Activated CD8-positive, alpha-beta T cell treated with anti-CD3 and anti-CD28 coated beads, Interleukin-2, amount 10 ng/mL, durations not matched to agents 7 days and 5 days (primary cell): Measurements from ENCODE around the gene NPTXR. TPM values are rescaled to one million over a fixed set of nuclear protein-coding genes. Genes with fewer than 3 reads are reported as not detected.
"Not testable (repeated sequence)": the region's sequence is repeated elsewhere in the genome, so short reads cannot be mapped to it uniquely, and the experiment has no call there.

Experiments used
- ATAC-seq: fragments of 150-1000 bp; cut with Tn5 transposase; one replicate; pipeline ENCODE4 v1.10.0; 2021; ENCODE audit warnings: moderate library complexity
- CTCF ChIA-PET: fragments of 350-600 bp; sonication (Branson Sonifier 250); formaldehyde crosslinking; loops from one replicate; lab custom pipeline; 2021; ENCODE audit warnings: antibody characterized with exemption; lab: Charles Lee
- POLR2A ChIA-PET: fragments of 350-600 bp; sonication (Branson Sonifier 250); formaldehyde crosslinking; loops from one replicate; lab custom pipeline; 2021; ENCODE audit warnings: antibody characterized with exemption; lab: Charles Lee
- DNase-seq: peaks from one replicate; pipeline ENCODE4 v3.0.0-alpha.2; 2020
- H3K27ac Mint-ChIP-seq: one replicate; pipeline ENCODE4 v1.8.0; 2021; ENCODE audit warnings: mild to moderate bottlenecking, mixed read lengths
- H3K27me3 Mint-ChIP-seq: one replicate; pipeline ENCODE4 v1.8.0; 2021; ENCODE audit warnings: low read depth, mixed read lengths
- H3K36me3 Mint-ChIP-seq: one replicate; pipeline ENCODE4 v1.8.0; 2021; ENCODE audit warnings: low read depth, mixed read lengths
- H3K4me1 Mint-ChIP-seq: one replicate; pipeline ENCODE4 v1.8.0; 2021; ENCODE audit warnings: low read depth, mixed read lengths
- H3K4me3 Mint-ChIP-seq: one replicate; pipeline ENCODE4 v1.8.0; 2021; ENCODE audit warnings: mild to moderate bottlenecking, mixed read lengths
- H3K9me3 Mint-ChIP-seq: one replicate; pipeline ENCODE4 v1.8.0; 2022; ENCODE audit warnings: mixed read lengths; ENCODE audit not compliant: insufficient read depth
- total RNA-seq, 2 experiments: library from RNA; stranded (reverse); gene quantifications; one replicate each; pipeline ENCODE4 v1.2.3, GENCODE V29; 2021

NPTXR gene
- total RNA-seq, 2 experiments from 2014 or later = 0.68 to 0.76 TPM

DNA sequence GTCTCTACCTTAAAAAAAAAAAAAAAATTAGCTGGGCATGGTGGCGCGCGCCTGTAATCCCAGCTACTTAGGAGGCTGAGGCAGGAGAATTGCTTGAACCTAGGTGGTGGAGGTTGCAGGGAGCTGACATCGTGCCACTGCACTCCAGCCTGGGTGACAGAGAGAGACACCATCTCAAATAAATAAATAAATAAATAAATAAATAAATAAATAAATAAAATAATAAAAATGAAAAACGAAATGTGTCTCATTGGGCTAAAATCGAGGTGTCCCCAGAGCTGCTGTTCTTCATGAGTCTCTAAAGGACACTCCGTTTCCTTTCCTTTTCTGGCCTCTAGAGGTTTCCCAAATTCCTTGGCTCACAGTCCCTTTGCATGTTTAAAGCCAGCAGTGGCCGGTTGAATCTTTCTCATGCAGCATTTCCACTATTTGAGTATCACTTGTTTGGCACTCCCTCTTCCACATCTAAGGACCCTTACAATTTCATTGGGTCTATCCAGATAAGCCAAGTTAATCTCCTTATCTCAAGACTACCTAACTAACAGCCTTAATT is 38.7 kb downstream of the NPTXR start:
- H3K4me1 Mint-ChIP-seq, POLR2A ChIA-PET, H3K36me3 Mint-ChIP-seq, H3K27ac Mint-ChIP-seq, H3K4me3 Mint-ChIP-seq, H3K9me3 Mint-ChIP-seq, CTCF ChIA-PET, DNase-seq, ATAC-seq: not testable (repeated sequence)
- H3K27me3 Mint-ChIP-seq = peaks cover 19% of the 10 kb centered on the region

- Mint-ChIP-seq H3K4me1 (peaks cover 12% of the 10 kb centered on the region), H3K9me3 (no peaks in the 10 kb centered on the region), H3K27ac (no peak overlapping the region), H3K36me3 (no peaks in the 10 kb centered on the region), H3K27me3 (peaks cover 25% of the 10 kb centered on the region), H3K4me3 (no peak overlapping the region)
- ATAC-seq = no peak
- ChIA-PET POLR2A (no interaction called here), CTCF (interaction anchor here (2.6 kb wide), 1 partner anchor 34 kb away, joined by 8 read pairs; no protein-coding TSS in a partner anchor)
- DNase-seq = no peak
These were observed 41.1 kb downstream of the NPTXR start for GRCh38 chr22:38802671-38803121.

- Mint-ChIP-seq H3K27me3 (peaks cover 27% of the 10 kb centered on the region), H3K4me3 (no peak overlapping the region), H3K27ac (no peak overlapping the region), H3K36me3 (no peaks in the 10 kb centered on the region), H3K9me3 (no peaks in the 10 kb centered on the region), H3K4me1 (peaks cover 16% of the 10 kb centered on the region)
- ATAC-seq = no peak
- no peak for DNase-seq
- ChIA-PET POLR2A (interaction anchor here (1.0 kb wide), 1 partner anchor 14 kb away, joined by 3 read pairs; no protein-coding TSS in a partner anchor), CTCF (no interaction called here)
These were observed 44.4 kb downstream of the NPTXR start for GRCh38 chr22:38799265-38800002.

GRCh38 chr22:38798496-38798895 is 45.3 kb downstream of the NPTXR start:
- Mint-ChIP-seq H3K27ac (no peak overlapping the region), H3K36me3 (no peaks in the 10 kb centered on the region), H3K9me3 (no peaks in the 10 kb centered on the region), H3K27me3 (peaks cover 22% of the 10 kb centered on the region), H3K4me1 (peaks cover 20% of the 10 kb centered on the region), H3K4me3 (no peak overlapping the region)
- DNase-seq (no peak), ATAC-seq (no peak)
- POLR2A ChIA-PET = interaction anchor here (1.0 kb wide), 1 partner anchor 13 kb away, joined by 3 read pairs; no protein-coding TSS in a partner anchor
- CTCF ChIA-PET = interaction anchor here (1.4 kb wide), 1 partner anchor 30 kb away, joined by 3 read pairs; no protein-coding TSS in a partner anchor

DNA sequence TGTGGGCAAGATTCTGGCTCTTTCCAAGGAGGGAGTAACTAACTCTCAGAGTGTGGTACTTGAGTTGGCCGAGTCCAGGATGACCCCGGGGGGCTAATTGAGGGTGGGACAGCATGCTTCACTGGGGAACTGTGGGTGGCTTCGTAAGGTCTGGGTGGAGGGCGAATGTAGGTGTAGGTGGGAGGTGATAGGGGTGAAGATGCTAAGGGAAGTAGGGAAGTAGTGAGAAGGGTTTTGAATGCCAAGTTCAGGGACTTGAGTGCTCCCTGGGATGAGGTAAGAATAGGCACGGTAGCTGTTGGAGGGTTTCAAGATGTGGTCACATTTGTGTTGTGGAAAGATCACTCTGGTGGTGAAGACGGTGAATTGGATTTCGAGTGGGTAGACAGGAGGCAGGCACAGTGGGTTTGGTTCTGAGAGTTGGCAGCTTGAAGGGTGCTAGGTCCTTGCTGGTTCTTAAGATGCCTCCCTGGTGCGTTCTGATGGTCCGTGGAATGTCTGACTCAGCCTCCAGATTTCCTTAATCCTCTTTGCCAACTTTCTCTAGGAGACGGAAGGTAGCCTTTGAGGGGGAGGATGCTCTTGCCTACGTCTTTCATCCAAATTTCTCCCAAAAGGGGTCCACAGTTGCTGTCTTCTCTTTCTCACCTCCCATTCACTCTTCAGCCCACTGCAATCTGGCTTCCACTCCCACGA is 47.4 kb downstream of the NPTXR start:
- POLR2A ChIA-PET = no interaction called here
- CTCF ChIA-PET = no interaction called here
- Mint-ChIP-seq H3K9me3 (no peaks in the 10 kb centered on the region), H3K4me3 (no peak overlapping the region), H3K27ac (no peak overlapping the region), H3K27me3 (peaks cover 16% of the 10 kb centered on the region), H3K36me3 (no peaks in the 10 kb centered on the region), H3K4me1 (peaks cover 28% of the 10 kb centered on the region)
- DNase-seq = no peak
- no peak for ATAC-seq

DNA sequence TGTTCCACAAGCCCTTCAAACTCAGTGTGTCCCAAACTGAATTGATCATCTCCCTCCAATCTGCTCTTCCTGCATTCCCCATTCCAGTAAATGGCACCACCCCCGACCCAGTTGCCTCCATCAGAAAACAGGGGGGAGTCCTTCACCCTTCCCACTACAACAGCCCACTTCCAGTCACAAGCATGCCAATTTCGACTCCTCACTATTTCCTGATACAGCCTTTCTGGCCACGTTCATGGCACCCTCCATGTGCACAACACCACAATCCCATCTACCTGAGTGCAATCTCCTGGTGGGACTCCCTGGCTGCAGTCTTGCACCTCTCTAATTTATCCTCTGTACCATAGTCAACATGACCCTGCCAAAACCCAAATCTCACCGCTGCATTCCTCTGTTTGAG is 48.3 kb downstream of the NPTXR start:
- CTCF ChIA-PET = interaction anchor here (1.1 kb wide), 1 partner anchor 26 kb away, joined by 4 read pairs; no protein-coding TSS in a partner anchor

GRCh38 chr22:38793721-38794466 is 49.9 kb downstream of the NPTXR start, which contains the start of gene DNAL4:
Gene DNAL4, minus strand, starts transcription at chr22:38794143. Its CDS starts 11,412 bp downstream, at chr22:38782731.
- DNase-seq = peak; percentile 96
- ChIA-PET CTCF (no interaction called here), POLR2A (no interaction called here)
- H3K27ac Mint-ChIP-seq = peak within 1 kb of the TSS; percentile 82
- H3K36me3 Mint-ChIP-seq = no peaks in the 10 kb centered on the region
- H3K27me3 Mint-ChIP-seq = peaks cover 10% of the 10 kb centered on the region
- peak within 1 kb of the TSS; percentile 84 for H3K4me3 Mint-ChIP-seq
- peaks cover 27% of the 10 kb centered on the region for H3K4me1 Mint-ChIP-seq
- no peaks in the 10 kb centered on the region for H3K9me3 Mint-ChIP-seq
- ATAC-seq = peak; percentile 97

More for the DNA sequence above, 48.3 kb downstream of the NPTXR start:
- ATAC-seq (no peak), DNase-seq (no peak)
- Mint-ChIP-seq H3K4me3 (no peak overlapping the region), H3K9me3 (no peaks in the 10 kb centered on the region), H3K36me3 (no peaks in the 10 kb centered on the region), H3K4me1 (peaks cover 28% of the 10 kb centered on the region), H3K27me3 (peaks cover 10% of the 10 kb centered on the region), H3K27ac (no peak overlapping the region)
- POLR2A ChIA-PET = interaction anchor here (0.7 kb wide), 1 partner anchor 29 kb away, joined by 3 read pairs; no protein-coding TSS in a partner anchor

DNA sequence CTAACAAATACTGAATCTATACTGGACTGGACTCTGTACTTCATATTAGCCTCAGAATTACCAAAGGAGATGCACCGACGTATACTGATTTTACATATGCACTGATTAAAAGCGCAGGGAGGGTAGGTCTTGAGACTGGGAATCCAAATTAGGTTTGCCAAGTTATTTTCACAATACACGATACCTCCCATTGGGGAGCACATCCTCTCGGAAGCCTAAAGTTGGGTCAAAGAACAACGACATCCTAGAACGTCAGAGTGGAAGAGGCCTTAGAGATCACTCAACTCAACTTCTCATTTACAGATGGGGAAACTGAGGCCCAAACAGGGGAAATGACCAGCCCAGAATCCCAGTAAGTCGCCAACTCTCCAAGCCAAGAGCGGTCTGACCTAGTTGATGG is 50.5 kb downstream of the NPTXR start:
- ATAC-seq (no peak), DNase-seq (no peak)
- Mint-ChIP-seq H3K9me3 (no peaks in the 10 kb centered on the region), H3K4me3 (peak overlapping the region; percentile 84), H3K27ac (peak overlapping the region; percentile 82), H3K4me1 (peaks cover 21% of the 10 kb centered on the region), H3K27me3 (peaks cover 10% of the 10 kb centered on the region), H3K36me3 (no peaks in the 10 kb centered on the region)
- ChIA-PET POLR2A (no interaction called here), CTCF (interaction anchor here (0.5 to 1.0 kb wide), 2 partner anchors 28 to 68 kb away, joined by 3 to 5 read pairs; no protein-coding TSS in a partner anchor)

DNA sequence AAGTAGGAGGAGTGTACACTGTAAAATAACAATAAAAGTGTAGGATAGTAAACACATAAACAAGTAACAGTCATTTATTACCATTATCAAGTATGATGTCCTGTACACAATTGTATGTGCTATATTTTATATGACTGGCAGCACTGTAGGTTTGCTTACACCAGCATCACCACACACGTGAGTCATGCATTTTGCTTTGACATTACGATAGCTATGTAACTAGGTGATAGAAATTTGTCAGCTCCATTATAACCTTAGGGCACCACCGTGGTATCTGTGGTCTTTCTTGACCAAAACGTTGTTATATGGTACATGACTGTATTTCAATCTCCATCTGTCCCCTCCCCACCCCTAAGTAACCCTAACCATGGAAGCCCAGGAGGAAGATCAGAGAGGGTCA is 51.0 kb downstream of the NPTXR start:
- ATAC-seq = no peak
- Mint-ChIP-seq H3K27ac (peak overlapping the region; percentile 82), H3K4me3 (peak overlapping the region; percentile 84), H3K27me3 (peaks cover 5% of the 10 kb centered on the region), H3K4me1 (peaks cover 16% of the 10 kb centered on the region), H3K9me3 (no peaks in the 10 kb centered on the region), H3K36me3 (no peaks in the 10 kb centered on the region)
- CTCF ChIA-PET = interaction anchor here (0.5 to 1.4 kb wide), 3 partner anchors 24 to 68 kb away, joined by 3 to 8 read pairs (median 5); no protein-coding TSS in a partner anchor
- POLR2A ChIA-PET = no interaction called here
- no peak for DNase-seq

DNA sequence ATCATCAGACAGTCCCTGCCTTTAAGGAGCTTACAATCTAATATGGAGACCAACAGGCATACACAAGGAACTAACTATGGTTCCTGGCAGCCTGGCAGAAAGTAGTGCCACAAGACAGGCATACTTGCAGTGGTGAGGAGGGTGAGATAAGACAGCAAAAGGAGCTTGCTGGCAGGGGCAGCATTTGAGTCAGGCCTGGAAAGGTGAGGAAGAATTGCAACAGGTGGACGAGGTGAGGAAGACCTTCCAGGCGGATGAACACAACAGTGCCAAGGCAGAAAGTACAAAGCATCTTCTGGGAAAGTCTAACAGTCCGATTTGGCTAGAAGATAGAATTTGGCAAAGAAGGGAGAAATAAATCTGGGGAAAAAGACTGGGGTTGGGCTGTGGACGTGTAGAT is 54.2 kb downstream of the NPTXR start:
- ChIA-PET POLR2A (no interaction called here), CTCF (interaction anchor here (0.8 to 1.6 kb wide), 2 partner anchors 21 to 23 kb away, joined by 3 read pairs; no protein-coding TSS in a partner anchor)
- H3K4me1 Mint-ChIP-seq = peaks cover 14% of the 10 kb centered on the region
- ATAC-seq (no peak), DNase-seq (no peak)
- H3K36me3 Mint-ChIP-seq = no peaks in the 10 kb centered on the region
- no peak overlapping the region for H3K4me3 Mint-ChIP-seq
- no peaks in the 10 kb centered on the region for H3K9me3 Mint-ChIP-seq
- no peak overlapping the region for H3K27ac Mint-ChIP-seq
- no peaks in the 10 kb centered on the region for H3K27me3 Mint-ChIP-seq

DNA sequence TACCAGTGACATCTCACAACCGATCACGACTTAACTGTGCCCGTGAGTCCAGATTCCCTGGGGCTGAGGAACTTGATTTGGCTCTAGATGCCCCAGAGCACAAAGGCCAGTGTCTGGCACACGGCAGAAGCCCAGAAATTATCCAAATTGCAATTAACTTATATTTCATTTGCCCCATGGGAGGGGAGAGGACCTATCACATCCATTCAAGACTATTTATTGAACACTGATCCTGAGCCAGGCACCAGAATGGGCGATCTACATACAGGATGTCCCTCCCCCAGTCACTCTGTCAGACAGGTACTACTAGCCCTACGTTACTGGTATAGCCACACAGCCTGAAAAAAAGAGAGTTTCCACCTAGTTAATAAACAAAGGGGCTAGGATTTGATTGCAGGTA is 55.0 kb downstream of the NPTXR start:
- H3K9me3 Mint-ChIP-seq = no peaks in the 10 kb centered on the region
- no peaks in the 10 kb centered on the region for H3K27me3 Mint-ChIP-seq
- no peak for DNase-seq
- ATAC-seq = no peak
- ChIA-PET POLR2A (no interaction called here), CTCF (no interaction called here)
- peaks cover 8% of the 10 kb centered on the region for H3K4me1 Mint-ChIP-seq
- H3K36me3 Mint-ChIP-seq = no peaks in the 10 kb centered on the region
- no peak overlapping the region for H3K27ac Mint-ChIP-seq
- H3K4me3 Mint-ChIP-seq = no peak overlapping the region
